Mammary epithelial cell (primary cell): ENCODE data around the gene PATJ.

Experiments used
- EZH2 ChIP-seq: IDR thresholded peaks from 2 replicates; pipeline ENCODE4 v1.6.1; 2012; ENCODE audit warnings: low read length, inconsistent platforms, borderline replicate concordance
- TF ChIP-seq, protein P1 (sequence below), 2 donors: IDR thresholded peaks in 1 of 2; conservative IDR thresholded peaks in 1 of 2; 2 replicates each; pipeline ENCODE4 v1.5.1; 2011 to 2012; ENCODE audit warnings: inconsistent platforms in 2 of 2, low read length in 2 of 2, mild to moderate bottlenecking in 2 of 2, control low read depth in 1 of 2, low read depth in 1 of 2; ENCODE audit not compliant: insufficient read depth in 1 of 2; ENCODE audit errors: extremely low read depth in 1 of 2

DNA sequence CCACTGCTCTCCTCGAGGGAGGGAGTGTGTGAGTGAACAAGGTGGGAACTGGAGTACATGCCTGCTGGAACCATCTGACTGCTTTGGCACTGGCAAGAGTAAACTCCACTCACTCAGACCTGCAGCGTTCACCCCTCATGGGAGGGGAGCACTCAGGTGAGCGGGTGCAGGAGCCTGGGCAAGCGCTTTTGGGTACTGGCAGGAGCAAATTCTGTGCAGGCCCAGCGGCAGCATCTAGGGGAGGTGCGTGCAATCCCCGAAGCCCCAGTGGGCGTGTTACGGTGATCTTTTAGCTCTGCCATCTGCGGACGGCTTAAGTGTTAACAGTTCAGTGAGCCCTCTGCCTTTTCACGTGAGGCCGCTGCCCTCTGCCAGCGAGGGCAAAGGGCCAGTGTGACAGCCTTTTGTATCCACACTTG is 127.4 kb downstream of the PATJ start:
- TF ChIP-seq, protein P1, sequence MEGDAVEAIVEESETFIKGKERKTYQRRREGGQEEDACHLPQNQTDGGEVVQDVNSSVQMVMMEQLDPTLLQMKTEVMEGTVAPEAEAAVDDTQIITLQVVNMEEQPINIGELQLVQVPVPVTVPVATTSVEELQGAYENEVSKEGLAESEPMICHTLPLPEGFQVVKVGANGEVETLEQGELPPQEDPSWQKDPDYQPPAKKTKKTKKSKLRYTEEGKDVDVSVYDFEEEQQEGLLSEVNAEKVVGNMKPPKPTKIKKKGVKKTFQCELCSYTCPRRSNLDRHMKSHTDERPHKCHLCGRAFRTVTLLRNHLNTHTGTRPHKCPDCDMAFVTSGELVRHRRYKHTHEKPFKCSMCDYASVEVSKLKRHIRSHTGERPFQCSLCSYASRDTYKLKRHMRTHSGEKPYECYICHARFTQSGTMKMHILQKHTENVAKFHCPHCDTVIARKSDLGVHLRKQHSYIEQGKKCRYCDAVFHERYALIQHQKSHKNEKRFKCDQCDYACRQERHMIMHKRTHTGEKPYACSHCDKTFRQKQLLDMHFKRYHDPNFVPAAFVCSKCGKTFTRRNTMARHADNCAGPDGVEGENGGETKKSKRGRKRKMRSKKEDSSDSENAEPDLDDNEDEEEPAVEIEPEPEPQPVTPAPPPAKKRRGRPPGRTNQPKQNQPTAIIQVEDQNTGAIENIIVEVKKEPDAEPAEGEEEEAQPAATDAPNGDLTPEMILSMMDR (conservative IDR thresholded peaks at IDR 0.05 in 1 of 2, IDR thresholded peaks at IDR 0.05 in 1 of 2; ENCODE audit: extremely low read depth in 1 of 2, insufficient read depth in 1 of 2, low read depth in 1 of 2, low read length in 2 of 2), result no peak
- no peak for TF ChIP-seq EZH2
